ENCODE results near the gene PRIM1.

The PRIM1 gene

GRCh38 chr12:56749359-56749758 lies 2.8 kb downstream of the PRIM1 start:
- no peak for TF ChIP-seq CTCF (IDR thresholded peaks at IDR 0.05)

GRCh38 chr12:56728139-56728861 lies 23.8 kb downstream of the PRIM1 start:
- TF ChIP-seq CTCF (IDR thresholded peaks at IDR 0.05): no peak

DNA sequence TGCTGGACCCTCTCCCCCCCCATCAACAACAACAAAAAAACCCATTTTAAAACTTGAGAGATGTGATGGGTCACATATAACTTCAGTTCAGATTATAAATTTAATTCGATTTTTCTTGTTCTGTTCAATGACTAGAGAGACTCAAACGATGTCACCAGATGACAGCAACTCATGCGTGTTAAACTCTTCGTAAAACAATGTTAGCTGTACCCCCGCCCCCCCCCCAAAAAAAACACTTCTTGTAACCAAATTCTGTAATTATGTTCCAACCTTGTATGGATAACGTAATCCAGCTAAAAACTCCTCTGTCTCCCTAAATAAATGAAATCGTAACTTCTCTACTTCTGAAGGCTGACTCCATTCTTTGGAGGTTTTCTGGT lies 26.4 kb downstream of the PRIM1 start:
- TF ChIP-seq CTCF (IDR thresholded peaks at IDR 0.05): no peak

DNA sequence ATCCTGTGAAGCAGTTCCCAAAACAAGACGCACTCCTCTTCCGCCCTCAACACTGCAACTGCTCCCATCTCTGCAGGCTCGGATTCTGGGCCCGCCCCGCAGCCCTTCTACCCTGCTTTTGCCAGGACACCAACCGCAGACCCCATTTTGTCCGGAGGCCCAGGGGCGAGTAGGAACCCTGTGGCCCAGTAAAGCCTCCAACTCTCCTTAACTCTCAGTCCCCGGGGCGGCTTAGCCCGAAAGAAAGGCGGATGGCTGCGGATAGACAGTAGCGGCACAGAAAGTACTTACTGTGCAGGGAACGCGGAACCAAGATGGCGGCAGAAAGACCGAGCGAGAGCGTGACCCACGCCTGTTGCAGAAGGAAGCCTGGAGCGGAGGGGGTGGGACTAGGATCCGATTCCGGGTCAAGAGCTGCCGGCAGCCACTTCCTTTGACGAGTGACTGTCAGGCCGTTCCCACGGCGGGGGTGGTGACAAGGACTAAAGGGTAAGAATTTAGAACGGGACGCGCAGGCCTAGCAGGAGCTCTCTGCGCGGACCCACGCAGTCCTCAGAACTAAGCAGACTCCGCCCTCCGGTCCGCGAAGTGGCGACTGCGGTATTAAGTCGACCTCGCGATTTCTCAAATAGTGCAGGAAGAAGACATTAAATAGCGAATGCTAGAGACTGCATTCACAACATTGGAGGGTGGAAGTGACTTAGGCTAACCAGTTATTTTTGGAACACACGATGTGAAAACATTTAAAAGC lies 27.0 kb downstream of the PRIM1 start, which contains the start of gene NACA:
TSS of gene NACA (minus strand) at position 328 of the 751 bp plus-strand sequence. CDS start 778 bp downstream, outside the sequence.
- TF ChIP-seq CTCF (IDR thresholded peaks at IDR 0.05): no peak

GRCh38 chr12:56724701-56724971 lies 27.5 kb downstream of the PRIM1 start:
- TF ChIP-seq CTCF (IDR thresholded peaks at IDR 0.05): no peak

- no peak for TF ChIP-seq CTCF (IDR thresholded peaks at IDR 0.05)
These were observed 28.0 kb downstream of the PRIM1 start for GRCh38 chr12:56723889-56724700.

- TF ChIP-seq CTCF (IDR thresholded peaks at IDR 0.05): no peak
These were observed 28.8 kb downstream of the PRIM1 start for GRCh38 chr12:56723352-56723751.

Data from LNCAP (cell line).